HEK293T (cell line): ENCODE data around the gene MTARC2.
"Not testable (repeated sequence)": the region's sequence is repeated elsewhere in the genome, so short reads cannot be mapped to it uniquely, and the experiment has no call there.

Experiments used
- CTCF ChIA-PET: fragments of 350-600 bp; formaldehyde crosslinking; extraction: SDS; loops from one replicate; lab custom pipeline; 2021; ENCODE audit warnings: antibody characterized with exemption, inconsistent platforms; lab: Yijun Ruan, JAX
- POLR2A ChIA-PET: fragments of 350-600 bp; formaldehyde crosslinking; extraction: SDS; loops from one replicate; lab custom pipeline; 2020; ENCODE audit warnings: antibody characterized with exemption, inconsistent platforms; lab: Yijun Ruan, JAX
- DNase-seq: peaks from one replicate; pipeline ENCODE4 v3.0.0; 2012; ENCODE audit warnings: mixed read lengths; ENCODE audit errors: extremely low spot score
- ARNT ChIP-seq: fragments of 450-650 bp; IDR thresholded peaks from 2 replicates; pipeline ENCODE4 v1.6.1; 2017; ENCODE audit warnings: mild to moderate bottlenecking
- BHLHE40 ChIP-seq: fragments of 450-650 bp; IDR thresholded peaks from 2 replicates; pipeline ENCODE4 v1.6.1; 2016; ENCODE audit warnings: mild to moderate bottlenecking, moderate library complexity, borderline replicate concordance
- CTBP1 ChIP-seq: fragments of 450-650 bp; IDR thresholded peaks from 2 replicates; pipeline ENCODE4 v1.6.1; 2016; ENCODE audit warnings: borderline replicate concordance
- ELF4 ChIP-seq: fragments of 450-650 bp; IDR thresholded peaks from 2 replicates; pipeline ENCODE4 v1.6.1; 2017; ENCODE audit warnings: antibody characterized with exemption
- FOXA1 ChIP-seq: fragments of 450-650 bp; IDR thresholded peaks from 2 replicates; pipeline ENCODE4 v1.6.1; 2016; ENCODE audit warnings: mild to moderate bottlenecking
- FOXK2 ChIP-seq: fragments of 450-650 bp; IDR thresholded peaks from 2 replicates; pipeline ENCODE4 v1.6.1; 2016; ENCODE audit warnings: mild to moderate bottlenecking
- FOXM1 ChIP-seq: fragments of 450-650 bp; IDR thresholded peaks from 2 replicates; pipeline ENCODE4 v1.6.1; 2017; ENCODE audit warnings: mild to moderate bottlenecking, borderline replicate concordance
- HDGF ChIP-seq: fragments of 450-650 bp; IDR thresholded peaks from 2 replicates; pipeline ENCODE4 v1.6.1; 2017; ENCODE audit warnings: antibody characterized with exemption, borderline replicate concordance
- L3MBTL2 ChIP-seq: fragments of 450-650 bp; conservative IDR thresholded peaks from 2 replicates; pipeline ENCODE4 v1.6.1; 2016; ENCODE audit warnings: mild to moderate bottlenecking
- LEF1 ChIP-seq: fragments of 450-650 bp; IDR thresholded peaks from 2 replicates; pipeline ENCODE4 v1.6.1; 2017; ENCODE audit warnings: mild to moderate bottlenecking, borderline replicate concordance
- NFRKB ChIP-seq: fragments of 450-650 bp; IDR thresholded peaks from 2 replicates; pipeline ENCODE4 v1.6.1; 2016; ENCODE audit warnings: mild to moderate bottlenecking, moderate library complexity
- SP1 ChIP-seq: fragments of 450-650 bp; IDR thresholded peaks from 2 replicates; pipeline ENCODE4 v1.6.1; 2017
- SUZ12 ChIP-seq: fragments of 450-650 bp; IDR thresholded peaks from 2 replicates; pipeline ENCODE4 v1.6.1; 2016; ENCODE audit warnings: mild to moderate bottlenecking
- TARDBP ChIP-seq: fragments of 450-650 bp; IDR thresholded peaks from 2 replicates; pipeline ENCODE4 v1.6.1; 2016
- ZNF384 ChIP-seq: fragments of 450-650 bp; IDR thresholded peaks from 2 replicates; pipeline ENCODE4 v1.6.1; 2016
- TF ChIP-seq, protein P1 (sequence below): fragments of 450-650 bp; IDR thresholded peaks from 2 replicates; pipeline ENCODE4 v1.6.1; 2016

MTARC2 gene

DNA sequence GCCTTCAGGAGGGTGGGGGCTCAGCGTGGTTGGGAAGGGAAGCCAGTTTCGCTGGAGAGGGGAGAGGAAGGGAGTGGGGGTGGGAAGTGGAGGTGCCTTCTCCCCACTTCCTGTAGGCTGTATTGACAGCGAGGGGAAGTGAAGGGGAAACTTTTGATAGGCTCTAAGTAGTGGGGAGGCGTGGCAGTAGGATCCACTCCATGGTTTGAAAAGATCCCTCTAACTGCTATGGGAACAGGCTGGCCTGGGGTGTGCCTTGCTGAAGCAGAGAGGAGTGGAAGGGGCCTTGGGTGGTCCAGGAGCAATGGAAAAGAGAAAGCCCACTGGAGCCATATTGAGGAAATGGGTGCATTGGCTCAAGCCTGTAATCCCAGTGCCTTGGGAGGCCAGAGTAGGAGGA, 37.8 kb upstream of the MTARC2 start:
- POLR2A ChIA-PET, result no interaction called here
- DNase-seq, result no peak
- CTCF ChIA-PET, result interaction anchor here (0.6 to 0.7 kb wide), 2 partner anchors 575 to 583 kb away, joined by 5 read pairs; no protein-coding TSS in a partner anchor
- no peak for TF ChIP-seq FOXA1
- TF ChIP-seq NFRKB, result no peak
- TF ChIP-seq CTBP1, result no peak
- TF ChIP-seq L3MBTL2, result no peak

DNA sequence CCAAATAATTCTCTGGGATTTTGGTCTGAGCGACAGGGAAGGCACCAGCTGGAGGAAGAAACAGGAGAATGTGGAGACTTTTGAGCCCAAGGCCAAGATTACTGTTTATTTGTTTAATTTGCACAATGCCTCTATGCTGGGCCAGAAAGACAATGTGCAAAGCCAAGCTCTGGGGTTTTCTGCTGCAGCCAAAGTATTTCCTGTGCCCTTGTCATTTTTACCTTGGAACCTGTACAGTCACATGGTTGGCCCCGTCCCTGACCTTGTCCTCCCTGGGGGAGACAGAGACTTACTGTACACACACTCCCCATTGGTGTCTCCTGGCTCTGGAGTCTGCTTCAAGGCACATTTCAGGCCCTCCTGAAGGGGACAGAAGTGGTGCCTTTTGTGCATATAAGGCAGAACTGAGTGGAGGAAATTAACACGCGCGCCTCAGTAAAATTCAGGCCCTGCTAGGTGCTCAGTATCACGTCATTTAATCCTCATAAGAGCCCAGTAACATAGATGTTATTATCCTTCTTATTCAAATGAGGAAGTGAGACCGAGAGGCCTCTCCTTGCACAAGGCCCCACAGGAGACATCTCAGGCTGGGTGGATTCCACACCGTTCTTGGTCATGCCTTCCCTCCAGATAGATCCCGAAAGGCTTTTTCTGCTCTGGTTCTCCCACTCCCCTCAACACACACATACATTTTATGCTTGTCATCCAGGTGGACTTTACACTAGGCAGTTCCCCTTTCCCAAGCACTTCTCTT, 36.9 kb upstream of the MTARC2 start:
- DNase-seq, result no peak
- TF ChIP-seq, protein P1, sequence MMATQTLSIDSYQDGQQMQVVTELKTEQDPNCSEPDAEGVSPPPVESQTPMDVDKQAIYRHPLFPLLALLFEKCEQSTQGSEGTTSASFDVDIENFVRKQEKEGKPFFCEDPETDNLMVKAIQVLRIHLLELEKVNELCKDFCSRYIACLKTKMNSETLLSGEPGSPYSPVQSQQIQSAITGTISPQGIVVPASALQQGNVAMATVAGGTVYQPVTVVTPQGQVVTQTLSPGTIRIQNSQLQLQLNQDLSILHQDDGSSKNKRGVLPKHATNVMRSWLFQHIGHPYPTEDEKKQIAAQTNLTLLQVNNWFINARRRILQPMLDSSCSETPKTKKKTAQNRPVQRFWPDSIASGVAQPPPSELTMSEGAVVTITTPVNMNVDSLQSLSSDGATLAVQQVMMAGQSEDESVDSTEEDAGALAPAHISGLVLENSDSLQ, result no peak
- no peak for TF ChIP-seq ZNF384
- TF ChIP-seq L3MBTL2, result no peak
- TF ChIP-seq FOXM1, result no peak
- TF ChIP-seq SUZ12, result no peak
- no peak for TF ChIP-seq FOXK2
- TF ChIP-seq CTBP1, result no peak
- TF ChIP-seq FOXA1, result no peak
- no peak for TF ChIP-seq HDGF
- no peak for TF ChIP-seq ARNT
- TF ChIP-seq BHLHE40, result no peak
- POLR2A ChIA-PET, result no interaction called here
- CTCF ChIA-PET, result interaction anchor here (0.6 kb wide), 1 partner anchor 576 kb away, joined by 5 read pairs; no protein-coding TSS in a partner anchor

DNA sequence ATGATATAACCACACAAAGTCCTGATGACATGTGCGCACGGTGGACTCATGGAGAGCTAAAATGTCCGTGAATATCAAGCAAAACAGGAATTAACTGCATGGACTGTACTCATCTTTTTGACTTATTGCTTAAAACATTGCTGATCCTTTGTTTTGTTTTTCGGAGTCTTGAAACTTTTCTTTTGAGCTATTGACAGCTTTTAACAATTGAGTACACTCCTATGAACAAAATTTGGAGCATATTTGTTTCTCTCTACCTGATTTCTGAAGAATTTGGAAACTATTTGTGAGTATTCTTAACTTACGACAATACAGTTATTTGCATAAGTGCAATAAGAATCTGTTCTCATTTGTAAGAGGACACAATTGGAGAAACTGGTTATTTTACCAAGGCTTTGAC, 32.1 kb upstream of the MTARC2 start:
- POLR2A ChIA-PET, DNase-seq, CTCF ChIA-PET: not testable (repeated sequence)

DNA sequence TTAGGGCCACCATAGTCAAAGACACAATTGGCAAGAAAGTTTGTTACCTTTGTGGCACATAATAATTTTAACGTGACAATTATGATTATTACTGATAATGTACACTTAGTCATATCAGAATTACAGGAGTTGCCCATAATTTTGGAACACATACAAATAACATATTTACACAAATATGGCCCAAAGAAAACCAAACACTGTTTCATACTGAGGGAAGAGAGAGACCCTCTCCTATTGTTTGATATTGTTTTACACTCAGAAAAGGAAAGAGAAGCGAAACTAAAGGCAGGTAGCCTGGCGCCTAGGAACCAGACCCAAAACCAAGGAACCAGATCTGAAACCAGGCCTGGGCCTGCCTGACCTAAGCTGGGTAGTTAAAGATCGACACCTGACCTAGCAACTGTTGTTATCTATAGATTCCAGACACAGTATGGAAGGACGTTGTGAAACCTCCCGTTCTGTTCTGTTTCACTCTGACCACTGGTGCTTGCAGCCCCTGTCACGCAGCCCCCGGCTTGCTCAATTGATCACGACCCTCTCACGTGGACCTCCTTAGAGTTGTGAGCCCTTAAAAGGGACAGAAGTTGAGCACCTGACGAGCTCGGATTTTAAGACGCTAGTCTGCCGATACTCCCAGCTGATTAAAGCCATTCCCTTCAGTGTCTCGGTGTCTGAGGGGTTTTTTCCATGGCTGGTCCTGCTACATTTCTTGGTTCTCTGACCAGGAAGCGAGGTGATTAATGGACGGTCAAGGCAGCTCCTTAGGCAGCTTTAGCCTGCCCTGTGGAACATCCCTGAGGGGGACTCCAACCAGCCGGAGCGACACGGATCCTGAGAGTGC, 30.1 kb upstream of the MTARC2 start:
- DNase-seq, result no peak
- ChIA-PET CTCF (no interaction called here), POLR2A (no interaction called here)
- no peak for TF ChIP-seq SP1
- TF ChIP-seq CTBP1, result no peak
- TF ChIP-seq TARDBP, result no peak
- TF ChIP-seq ELF4, result no peak
- TF ChIP-seq NFRKB, result no peak
- no peak for TF ChIP-seq HDGF
- no peak for TF ChIP-seq LEF1
- TF ChIP-seq ZNF384, result no peak
- no peak for TF ChIP-seq FOXM1
- TF ChIP-seq, protein P1, result no peak
- TF ChIP-seq BHLHE40, result no peak
- TF ChIP-seq SUZ12, result no peak
- no peak for TF ChIP-seq FOXA1
- no peak for TF ChIP-seq ARNT
- TF ChIP-seq L3MBTL2, result no peak
- no peak for TF ChIP-seq FOXK2

DNA sequence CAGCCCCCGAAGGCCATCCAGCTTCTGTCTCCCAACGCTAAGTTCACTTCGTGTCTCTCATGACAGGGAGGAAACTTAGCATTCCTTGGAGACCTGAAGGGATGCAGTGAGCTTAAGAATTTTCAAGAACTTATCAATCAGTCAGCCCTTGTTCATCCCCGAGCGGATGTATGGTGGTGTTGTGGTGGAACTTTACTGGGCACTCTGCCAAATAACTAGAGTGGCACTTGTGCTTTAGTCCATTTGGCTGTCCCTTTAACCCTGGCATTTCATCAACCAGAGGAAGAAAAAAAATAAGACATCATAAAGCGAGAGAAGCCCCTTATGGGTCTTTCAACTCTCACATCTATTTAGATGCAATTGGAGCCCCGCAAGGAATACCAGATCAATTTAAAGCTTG, 26.9 kb upstream of the MTARC2 start:
- ChIA-PET POLR2A (interaction anchor here (1.3 kb wide), 1 partner anchor 26 kb away, joined by 3 read pairs; the partner anchor contains the start of gene MTARC2), CTCF (interaction anchor here (1.0 kb wide), 1 partner anchor 12 kb away, joined by 3 read pairs; no protein-coding TSS in a partner anchor)
- DNase-seq, result not testable (repeated sequence)

DNA sequence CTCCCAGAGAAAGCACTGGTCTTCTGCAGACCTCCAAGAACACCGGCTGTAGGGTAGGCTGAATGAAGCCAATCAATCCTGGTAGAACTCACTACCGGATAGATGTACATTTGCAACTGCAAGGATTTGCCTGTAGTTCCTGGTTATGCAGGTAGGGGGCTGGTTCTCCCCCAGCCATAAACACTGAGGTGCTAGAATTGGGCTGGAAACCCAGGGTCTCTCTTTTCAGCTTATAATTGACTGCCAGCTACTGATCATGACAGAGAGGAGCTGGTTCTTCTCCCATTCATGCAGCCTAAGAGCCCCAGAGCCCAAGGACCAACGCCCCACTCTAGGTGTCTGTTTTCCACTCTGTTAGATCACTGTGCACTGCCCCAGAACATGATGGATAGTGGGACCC, 21.5 kb upstream of the MTARC2 start:
- no peak for TF ChIP-seq L3MBTL2
- no peak for TF ChIP-seq SP1
- no peak for TF ChIP-seq FOXK2
- no peak for TF ChIP-seq BHLHE40
- TF ChIP-seq ZNF384, result no peak
- no peak for TF ChIP-seq FOXM1
- no peak for TF ChIP-seq FOXA1
- TF ChIP-seq NFRKB, result no peak
- no peak for TF ChIP-seq CTBP1
- TF ChIP-seq, protein P1, result no peak
- TF ChIP-seq SUZ12, result no peak
- no peak for TF ChIP-seq ELF4
- TF ChIP-seq TARDBP, result no peak
- no peak for TF ChIP-seq ARNT
- TF ChIP-seq LEF1, result no peak
- TF ChIP-seq HDGF, result no peak
- DNase-seq, result peak; percentile 38
- POLR2A ChIA-PET, result no interaction called here
- CTCF ChIA-PET, result no interaction called here
